ENCODE results near the gene ME2.

GRCh38 chr18:50953822-50954221 is 74.9 kb downstream of the ME2 start:
- no peak for TF ChIP-seq POLR2A (IDR thresholded peaks at IDR 0.05; ENCODE audit: low read length)
- TF ChIP-seq GATA1 (IDR thresholded peaks at IDR 0.05; ENCODE audit: low read depth, low read length), result no peak

Data from erythroblast (primary cell).